Measurements from ENCODE around the gene IL17RB.
A peak's percentile ranks its signal among the peaks of the same experiment; 100 is the strongest.

The IL17RB gene

GRCh38 chr3:53824795-53825194 is 21.6 kb upstream of the IL17RB start:
- in situ Hi-C loops (cut with HindIII; ENCODE audit: low pct_unique_long_range_greater_than_20kb, low sequenced_read_pairs), result no loop called here
- no peak for TF ChIP-seq JUND (IDR thresholded peaks at IDR 0.05; ENCODE audit: low read depth)
- DNase-seq (ENCODE audit: low read depth in 1 of 2, low spot score in 1 of 2), result no peak

GRCh38 chr3:53826048-53826447 is 20.3 kb upstream of the IL17RB start:
- in situ Hi-C loops (cut with HindIII; ENCODE audit: low pct_unique_long_range_greater_than_20kb, low sequenced_read_pairs), result no loop called here
- TF ChIP-seq JUND (IDR thresholded peaks at IDR 0.05; ENCODE audit: low read depth), result no peak
- DNase-seq (ENCODE audit: low read depth in 1 of 2, low spot score in 1 of 2), result no peak

DNA sequence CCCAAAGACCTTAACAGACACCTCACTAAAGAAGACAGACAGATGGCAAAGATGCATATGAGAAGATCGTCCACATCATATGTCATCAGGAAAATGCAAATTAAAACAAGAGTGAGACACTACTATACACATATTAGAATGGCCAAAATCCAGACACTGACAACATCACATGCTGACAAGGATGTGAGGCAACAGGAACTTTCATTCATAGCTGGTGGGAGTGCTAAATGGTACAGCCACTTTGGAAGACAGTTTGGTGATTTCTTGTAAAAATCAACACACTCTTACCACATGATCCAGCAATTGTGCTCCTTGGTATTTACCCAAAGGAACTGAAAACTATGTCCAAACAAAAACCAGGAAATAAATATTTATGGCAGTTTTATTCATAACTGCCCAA is 17.8 kb upstream of the IL17RB start:
- in situ Hi-C loops (cut with HindIII; ENCODE audit: low pct_unique_long_range_greater_than_20kb, low sequenced_read_pairs), result no loop called here
- DNase-seq (ENCODE audit: low read depth in 1 of 2, low spot score in 1 of 2), result peak in 1 of 2 experiments; percentile 13
- no peak for TF ChIP-seq JUND (IDR thresholded peaks at IDR 0.05; ENCODE audit: low read depth)

DNA sequence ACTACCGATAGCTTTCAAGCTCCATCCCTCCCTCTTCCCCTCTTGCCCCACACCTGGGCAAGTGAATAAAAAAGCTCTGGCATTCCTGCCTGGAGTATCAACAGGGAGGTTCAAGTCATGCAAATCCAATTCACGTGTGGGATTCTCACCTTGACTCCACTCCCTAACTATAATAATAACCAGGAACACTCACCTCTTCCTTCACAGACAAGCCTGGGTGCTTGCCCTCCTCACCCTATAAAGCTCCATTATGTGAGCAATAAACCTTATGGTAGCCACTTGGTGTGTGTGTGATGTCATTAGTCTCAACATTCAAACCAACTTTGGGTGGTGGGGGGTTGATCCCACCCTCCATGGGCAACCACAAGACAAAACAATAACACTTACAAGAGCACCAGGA is 16.8 kb upstream of the IL17RB start:
- TF ChIP-seq JUND (IDR thresholded peaks at IDR 0.05; ENCODE audit: low read depth), result no peak
- in situ Hi-C loops (cut with HindIII; ENCODE audit: low pct_unique_long_range_greater_than_20kb, low sequenced_read_pairs), result no loop called here
- DNase-seq (ENCODE audit: low read depth in 1 of 2, low spot score in 1 of 2), result no peak

DNA sequence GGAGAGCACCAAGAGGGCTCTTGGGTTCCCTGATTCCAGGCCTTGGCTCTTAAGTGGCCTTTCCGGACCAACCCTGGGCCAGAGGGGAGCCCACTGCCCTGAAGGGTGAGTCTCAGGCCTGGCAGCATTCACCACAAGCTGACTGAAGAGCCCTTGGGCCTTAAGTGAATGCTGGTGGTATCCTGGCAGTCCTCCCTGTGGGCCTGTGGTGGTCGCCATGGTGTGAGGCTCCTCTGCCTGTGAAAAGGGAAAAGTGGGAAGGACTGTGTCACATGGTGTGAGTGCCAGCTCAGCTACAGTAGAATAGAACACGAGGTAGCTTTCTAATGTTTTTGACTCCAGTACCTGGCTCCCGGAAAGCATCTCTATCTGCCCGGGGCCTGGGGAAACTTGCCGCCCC is 15.4 kb upstream of the IL17RB start:
- DNase-seq (ENCODE audit: low read depth in 1 of 2, low spot score in 1 of 2), result no peak
- in situ Hi-C loops (cut with HindIII; ENCODE audit: low pct_unique_long_range_greater_than_20kb, low sequenced_read_pairs), result no loop called here
- no peak for TF ChIP-seq JUND (IDR thresholded peaks at IDR 0.05; ENCODE audit: low read depth)

GRCh38 chr3:53833053-53833645 is 13.2 kb upstream of the IL17RB start:
- in situ Hi-C loops (cut with HindIII; ENCODE audit: low pct_unique_long_range_greater_than_20kb, low sequenced_read_pairs), result no loop called here
- no peak for DNase-seq (ENCODE audit: low read depth in 1 of 2, low spot score in 1 of 2)

DNA sequence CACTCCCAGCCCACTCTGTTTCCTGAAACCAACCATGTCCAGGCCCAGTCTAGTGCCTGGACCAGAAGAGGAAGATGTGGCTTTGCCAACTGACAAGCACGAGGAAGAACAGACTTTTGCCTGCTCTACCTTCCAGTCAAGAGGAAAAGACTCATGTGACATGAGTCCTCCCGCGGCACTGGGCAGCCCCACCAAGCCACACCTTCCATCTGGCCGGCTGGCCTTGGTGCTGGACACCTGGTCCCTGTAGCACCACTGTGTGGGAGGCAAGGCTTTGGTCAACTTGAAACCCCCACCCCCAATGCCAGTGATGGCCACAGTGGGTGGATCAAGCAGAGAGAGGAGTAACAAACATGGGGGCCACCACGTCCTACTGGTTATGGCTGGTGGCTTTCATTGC is 12.7 kb upstream of the IL17RB start:
- TF ChIP-seq JUND (IDR thresholded peaks at IDR 0.05; ENCODE audit: low read depth), result no peak
- in situ Hi-C loops (cut with HindIII; ENCODE audit: low pct_unique_long_range_greater_than_20kb, low sequenced_read_pairs), result no loop called here
- DNase-seq (ENCODE audit: low read depth in 1 of 2, low spot score in 1 of 2), result no peak

More at GRCh38 chr3:53833053-53833645, 13.2 kb upstream of the IL17RB start:
- TF ChIP-seq JUND (IDR thresholded peaks at IDR 0.05; ENCODE audit: low read depth), result no peak

DNA sequence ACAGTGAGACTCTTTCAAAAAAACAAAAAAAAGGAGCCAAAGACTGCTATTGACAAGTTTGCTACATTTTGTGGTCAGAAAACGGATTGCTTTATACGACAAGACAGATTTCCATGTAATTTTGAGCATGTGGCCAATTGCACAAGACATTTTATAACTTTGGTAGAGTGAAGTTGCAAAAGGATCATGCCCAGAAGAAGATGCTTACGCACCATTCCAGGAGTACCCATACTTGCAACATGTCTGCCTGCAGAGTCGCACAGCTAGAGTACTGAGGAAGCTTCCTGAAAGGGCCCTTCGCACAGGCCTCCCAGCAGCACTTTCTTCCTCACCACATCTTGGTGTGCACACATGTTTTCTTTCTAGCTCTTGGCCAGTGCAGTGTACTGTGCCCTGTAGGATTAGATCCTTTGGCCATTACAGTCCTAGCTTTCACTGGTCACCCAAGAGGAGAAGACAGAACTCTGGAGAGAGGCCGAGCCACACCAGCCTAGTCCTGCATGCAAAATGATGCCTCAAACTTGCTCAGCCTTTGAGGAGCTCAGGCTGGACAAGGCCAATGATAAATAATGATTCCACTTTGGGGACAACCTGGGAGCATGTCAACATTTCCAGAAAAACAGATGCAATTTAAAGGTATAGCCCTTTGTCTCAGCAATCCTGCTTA is 11.8 kb upstream of the IL17RB start:
- in situ Hi-C loops (cut with HindIII; ENCODE audit: low pct_unique_long_range_greater_than_20kb, low sequenced_read_pairs), result no loop called here

DNA sequence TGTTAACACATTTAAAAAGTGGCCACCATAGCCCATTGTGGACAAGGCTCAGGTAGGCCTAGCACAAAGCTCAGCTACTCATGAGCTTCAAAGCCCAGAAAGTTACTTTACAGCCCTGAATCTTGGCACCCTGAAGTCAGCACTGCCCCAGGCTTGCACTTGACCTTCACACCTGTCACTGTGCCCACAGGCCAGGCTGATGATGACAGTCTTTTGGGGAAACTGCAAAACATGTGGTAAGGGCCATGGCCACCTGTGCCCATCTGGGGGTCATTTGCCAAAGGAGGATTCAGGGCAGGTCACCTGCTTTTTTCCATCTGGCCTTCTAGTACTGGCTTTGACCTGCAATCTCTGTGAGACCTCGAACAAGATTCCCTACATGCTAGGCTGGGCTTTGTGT is 11.1 kb upstream of the IL17RB start:
- no peak for TF ChIP-seq JUND (IDR thresholded peaks at IDR 0.05; ENCODE audit: low read depth)
- no peak for DNase-seq (ENCODE audit: low read depth in 1 of 2, low spot score in 1 of 2)
- in situ Hi-C loops (cut with HindIII; ENCODE audit: low pct_unique_long_range_greater_than_20kb, low sequenced_read_pairs), result no loop called here

More for the DNA sequence above, 11.8 kb upstream of the IL17RB start:
- TF ChIP-seq JUND (IDR thresholded peaks at IDR 0.05; ENCODE audit: low read depth), result no peak
- no peak for DNase-seq (ENCODE audit: low read depth in 1 of 2, low spot score in 1 of 2)

- DNase-seq (ENCODE audit: low read depth in 1 of 2, low spot score in 1 of 2), result no peak
- no peak for TF ChIP-seq JUND (IDR thresholded peaks at IDR 0.05; ENCODE audit: low read depth)
- in situ Hi-C loops (cut with HindIII; ENCODE audit: low pct_unique_long_range_greater_than_20kb, low sequenced_read_pairs), result no loop called here
These were observed 10.1 kb upstream of the IL17RB start for GRCh38 chr3:53836084-53836872.

DNA sequence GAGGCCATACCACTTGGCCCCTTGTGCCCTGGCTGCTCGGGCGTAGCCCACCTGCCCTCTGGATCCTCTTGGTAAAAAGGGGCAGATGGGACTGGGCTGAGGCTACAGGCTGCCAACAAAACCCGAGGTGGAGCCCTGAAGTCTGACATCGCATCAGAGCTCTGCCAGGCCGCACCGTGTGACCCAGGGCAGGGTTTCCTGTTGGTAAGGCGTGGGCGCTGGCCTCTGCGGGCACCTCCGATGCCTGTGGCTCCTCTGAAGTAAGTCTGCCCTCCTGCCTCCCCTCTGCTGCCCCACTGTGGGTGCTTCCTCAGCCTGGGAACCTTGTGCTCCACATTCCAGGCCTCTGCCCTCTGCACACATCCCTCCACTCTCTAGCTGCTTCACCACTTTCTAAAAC is 9.0 kb upstream of the IL17RB start:
- in situ Hi-C loops (cut with HindIII; ENCODE audit: low pct_unique_long_range_greater_than_20kb, low sequenced_read_pairs), result no loop called here
- TF ChIP-seq JUND (IDR thresholded peaks at IDR 0.05; ENCODE audit: low read depth), result no peak

DNA sequence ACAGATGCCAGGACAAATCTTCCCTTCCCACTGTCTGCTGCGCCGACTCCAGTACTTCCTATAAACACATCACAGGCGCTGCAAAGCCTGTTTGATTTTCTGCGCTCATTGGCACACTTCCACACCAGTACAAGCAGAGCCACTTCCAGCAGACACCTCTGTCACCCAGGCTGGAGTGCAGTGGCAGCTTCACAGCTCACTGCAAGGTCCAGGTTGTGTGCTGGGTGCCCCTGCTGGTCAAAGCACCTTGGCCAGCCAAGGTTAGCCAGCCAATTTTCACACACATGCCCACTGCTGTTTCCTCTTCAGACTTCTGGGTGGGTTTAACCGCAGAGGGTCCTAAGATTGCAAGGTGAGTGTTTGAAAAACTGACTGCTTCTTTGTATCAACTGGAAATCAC is 5.1 kb upstream of the IL17RB start:
- DNase-seq (ENCODE audit: low read depth in 1 of 2, low spot score in 1 of 2), result peak; percentile 17 to 73
- no peak for TF ChIP-seq JUND (IDR thresholded peaks at IDR 0.05; ENCODE audit: low read depth)
- in situ Hi-C loops (cut with HindIII; ENCODE audit: low pct_unique_long_range_greater_than_20kb, low sequenced_read_pairs), result no loop called here

More for the DNA sequence above, 9.0 kb upstream of the IL17RB start:
- DNase-seq (ENCODE audit: low read depth in 1 of 2, low spot score in 1 of 2), result no peak

Data from T47D (cell line).